OCI-LY3 (cell line): ENCODE data around the gene ANKS4B.

Experiments used
- EZH2phosphoT487 ChIP-seq: fragments of 200-600 bp; shearing (Covaris generic); IDR thresholded peaks from 2 replicates; pipeline ENCODE4 v1.6.1; 2018; ENCODE audit warnings: antibody characterized with exemption, mixed run types, low read depth
- TF ChIP-seq, protein P1 (sequence below): fragments of 200-600, 300-600 bp; sonication (generic); IDR thresholded peaks from 2 replicates; pipeline ENCODE4 v1.5.1; 2014; ENCODE audit warnings: antibody characterized with exemption, low read length, low read depth

- TF ChIP-seq, protein P1, sequence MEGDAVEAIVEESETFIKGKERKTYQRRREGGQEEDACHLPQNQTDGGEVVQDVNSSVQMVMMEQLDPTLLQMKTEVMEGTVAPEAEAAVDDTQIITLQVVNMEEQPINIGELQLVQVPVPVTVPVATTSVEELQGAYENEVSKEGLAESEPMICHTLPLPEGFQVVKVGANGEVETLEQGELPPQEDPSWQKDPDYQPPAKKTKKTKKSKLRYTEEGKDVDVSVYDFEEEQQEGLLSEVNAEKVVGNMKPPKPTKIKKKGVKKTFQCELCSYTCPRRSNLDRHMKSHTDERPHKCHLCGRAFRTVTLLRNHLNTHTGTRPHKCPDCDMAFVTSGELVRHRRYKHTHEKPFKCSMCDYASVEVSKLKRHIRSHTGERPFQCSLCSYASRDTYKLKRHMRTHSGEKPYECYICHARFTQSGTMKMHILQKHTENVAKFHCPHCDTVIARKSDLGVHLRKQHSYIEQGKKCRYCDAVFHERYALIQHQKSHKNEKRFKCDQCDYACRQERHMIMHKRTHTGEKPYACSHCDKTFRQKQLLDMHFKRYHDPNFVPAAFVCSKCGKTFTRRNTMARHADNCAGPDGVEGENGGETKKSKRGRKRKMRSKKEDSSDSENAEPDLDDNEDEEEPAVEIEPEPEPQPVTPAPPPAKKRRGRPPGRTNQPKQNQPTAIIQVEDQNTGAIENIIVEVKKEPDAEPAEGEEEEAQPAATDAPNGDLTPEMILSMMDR = no peak
- no peak for TF ChIP-seq EZH2phosphoT487
Measured at GRCh38 chr16:21218153-21218552, 15.3 kb upstream of the ANKS4B start.
